ENCODE data around the gene TMEM253.

TMEM253 gene

GRCh38 chr14:21070610-21071224 lies 30.1 kb upstream of the TMEM253 start:
- DNase-seq (ENCODE audit: low read depth in 2 of 2): no peak

GRCh38 chr14:21071225-21072030 lies 29.4 kb upstream of the TMEM253 start:
- DNase-seq (ENCODE audit: low read depth in 2 of 2): peak in 1 of 2 donors; percentile 34

GRCh38 chr14:21072031-21072473 lies 28.8 kb upstream of the TMEM253 start:
- no peak for DNase-seq (ENCODE audit: low read depth in 2 of 2)

- no peak for DNase-seq (ENCODE audit: low read depth in 2 of 2)
Measured at GRCh38 chr14:21072781-21073339, 28.0 kb upstream of the TMEM253 start.

GRCh38 chr14:21073921-21074320 lies 26.9 kb upstream of the TMEM253 start:
- DNase-seq (ENCODE audit: low read depth in 2 of 2): no peak

DNA sequence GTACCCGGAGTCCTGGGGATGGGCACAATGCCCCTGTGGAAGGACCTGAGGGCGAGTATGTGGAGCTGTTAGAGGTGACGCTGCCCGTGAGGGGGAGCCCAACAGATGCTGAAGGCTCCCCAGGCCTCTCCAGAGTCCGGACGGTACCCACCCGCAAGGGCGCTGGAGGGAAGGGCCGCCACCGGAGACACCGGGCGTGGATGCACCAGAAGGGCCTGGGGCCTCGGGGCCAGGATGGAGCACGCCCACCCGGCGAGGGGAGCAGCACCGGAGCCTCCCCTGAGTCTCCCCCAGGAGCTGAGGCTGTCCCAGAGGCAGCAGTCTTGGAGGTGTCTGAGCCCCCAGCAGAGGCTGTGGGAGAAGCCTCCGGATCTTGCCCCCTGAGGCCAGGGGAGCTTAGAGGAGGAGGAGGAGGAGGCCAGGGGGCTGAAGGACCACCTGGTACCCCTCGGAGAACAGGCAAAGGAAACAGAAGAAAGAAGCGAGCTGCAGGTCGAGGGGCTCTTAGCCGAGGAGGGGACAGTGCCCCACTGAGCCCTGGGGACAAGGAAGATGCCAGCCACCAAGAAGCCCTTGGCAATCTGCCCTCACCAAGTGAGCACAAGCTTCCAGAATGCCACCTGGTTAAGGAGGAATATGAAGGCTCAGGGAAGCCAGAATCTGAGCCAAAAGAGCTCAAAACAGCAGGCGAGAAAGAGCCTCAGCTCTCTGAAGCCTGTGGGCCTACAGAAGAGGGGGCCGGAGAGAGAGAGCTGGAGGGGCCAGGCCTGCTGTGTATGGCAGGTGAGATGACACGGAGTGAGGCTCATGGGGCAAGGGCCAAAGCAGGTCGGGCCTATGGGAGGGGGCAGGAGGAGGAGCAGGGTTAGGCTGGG lies 26.2 kb upstream of the TMEM253 start:
- DNase-seq (ENCODE audit: low read depth in 2 of 2): no peak

DNA sequence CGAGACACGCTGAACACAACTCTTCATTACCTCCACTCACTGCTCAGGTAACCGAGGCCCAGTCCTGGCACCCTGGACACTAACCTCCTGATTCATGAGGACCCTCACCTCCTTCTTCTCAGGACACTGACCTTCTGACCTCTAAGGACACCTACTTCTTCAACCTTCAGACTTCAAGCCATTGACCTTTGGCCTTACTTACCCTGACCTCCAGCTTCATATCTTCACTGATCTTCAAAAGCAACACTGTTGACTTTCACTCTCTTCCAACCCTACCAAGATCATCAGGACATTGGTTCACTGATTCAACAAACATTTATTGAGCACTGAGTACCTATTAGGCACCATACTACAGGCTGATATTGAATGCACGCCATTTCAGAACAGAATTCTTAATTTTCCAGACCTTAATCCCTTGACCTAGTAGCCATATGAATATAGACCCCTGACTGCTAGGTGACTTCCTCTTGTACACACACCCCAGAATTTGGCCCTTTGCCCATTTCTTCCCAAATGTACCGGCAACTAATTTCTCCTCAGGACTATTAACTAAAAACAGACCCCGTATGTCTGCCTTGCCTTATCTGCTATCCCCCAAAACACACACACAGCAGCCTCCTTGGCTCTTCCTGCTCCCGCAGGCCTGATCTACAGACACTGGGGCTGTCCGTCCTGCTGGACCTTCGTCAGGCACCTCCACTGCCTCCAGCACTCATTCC lies 25.0 kb upstream of the TMEM253 start:
- no peak for DNase-seq (ENCODE audit: low read depth in 2 of 2)

GRCh38 chr14:21077672-21078071 lies 23.2 kb upstream of the TMEM253 start:
- no peak for DNase-seq (ENCODE audit: low read depth in 2 of 2)

GRCh38 chr14:21078287-21078686 lies 22.6 kb upstream of the TMEM253 start:
- no peak for DNase-seq (ENCODE audit: low read depth in 2 of 2)

DNA sequence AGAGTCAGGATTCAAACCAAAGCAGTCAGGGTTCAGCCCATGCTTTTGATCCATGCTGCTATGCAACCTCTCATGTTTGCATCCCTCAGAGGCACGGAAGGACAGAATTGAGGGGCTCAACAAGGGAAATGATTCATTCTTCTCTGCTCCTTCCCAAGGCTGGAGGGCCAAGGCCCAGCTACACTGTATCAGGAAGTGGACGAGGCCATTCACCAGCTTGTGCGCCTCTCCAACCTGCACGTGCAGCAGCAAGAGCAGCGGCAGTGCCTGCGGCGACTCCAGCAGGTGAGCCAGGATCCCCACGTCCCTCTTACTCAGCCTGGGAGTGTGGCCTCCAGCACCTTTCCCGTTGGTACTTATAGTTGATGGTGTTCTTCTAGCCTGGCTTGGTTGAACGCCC lies 22.1 kb upstream of the TMEM253 start:
- no peak for DNase-seq (ENCODE audit: low read depth in 2 of 2)

DNA sequence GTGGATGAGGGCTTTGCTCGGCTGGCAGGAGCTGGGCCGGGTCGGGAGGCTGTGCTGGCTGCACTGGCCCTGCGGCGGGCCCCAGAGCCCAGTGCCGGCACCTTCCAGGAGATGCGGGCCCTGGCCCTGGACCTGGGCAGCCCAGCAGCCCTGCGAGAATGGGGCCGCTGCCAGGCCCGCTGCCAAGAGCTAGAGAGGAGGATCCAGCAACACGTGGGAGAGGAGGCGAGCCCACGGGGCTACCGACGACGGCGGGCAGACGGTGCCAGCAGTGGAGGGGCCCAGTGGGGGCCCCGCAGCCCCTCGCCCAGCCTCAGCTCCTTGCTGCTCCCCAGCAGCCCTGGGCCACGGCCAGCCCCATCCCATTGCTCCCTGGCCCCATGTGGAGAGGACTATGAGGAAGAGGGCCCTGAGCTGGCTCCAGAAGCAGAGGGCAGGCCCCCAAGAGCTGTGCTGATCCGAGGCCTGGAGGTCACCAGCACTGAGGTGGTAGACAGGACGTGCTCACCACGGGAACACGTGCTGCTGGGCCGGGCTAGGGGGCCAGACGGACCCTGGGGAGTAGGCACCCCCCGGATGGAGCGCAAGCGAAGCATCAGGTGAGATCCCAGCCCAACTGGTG lies 19.2 kb upstream of the TMEM253 start:
- DNase-seq (ENCODE audit: low read depth in 2 of 2): no peak

- no peak for DNase-seq (ENCODE audit: low read depth in 2 of 2)
Measured at GRCh38 chr14:21083565-21084325, 17.1 kb upstream of the TMEM253 start.

DNA sequence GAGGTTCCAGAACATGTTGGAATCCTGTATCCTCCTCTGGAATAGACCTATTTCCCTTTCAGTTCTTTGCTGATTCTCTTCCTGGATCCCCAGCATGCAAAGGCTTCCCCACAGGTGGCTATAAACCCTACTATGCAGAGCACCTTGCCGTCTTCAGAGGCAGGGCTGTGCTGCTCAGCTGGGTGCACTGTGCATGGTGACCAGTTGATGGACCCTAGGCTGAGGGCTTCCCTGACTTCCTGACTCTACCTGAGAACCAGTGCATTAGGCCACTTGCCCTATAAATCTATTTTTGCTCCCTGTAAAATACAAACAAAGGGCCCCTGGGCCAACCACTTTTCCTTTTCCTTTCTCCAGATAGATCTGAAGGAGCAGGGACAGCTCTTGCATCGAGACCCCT lies 16.5 kb upstream of the TMEM253 start:
- no peak for DNase-seq (ENCODE audit: low read depth in 2 of 2)

GRCh38 chr14:21084998-21085853 lies 15.6 kb upstream of the TMEM253 start:
- no peak for DNase-seq (ENCODE audit: low read depth in 2 of 2)

DNA sequence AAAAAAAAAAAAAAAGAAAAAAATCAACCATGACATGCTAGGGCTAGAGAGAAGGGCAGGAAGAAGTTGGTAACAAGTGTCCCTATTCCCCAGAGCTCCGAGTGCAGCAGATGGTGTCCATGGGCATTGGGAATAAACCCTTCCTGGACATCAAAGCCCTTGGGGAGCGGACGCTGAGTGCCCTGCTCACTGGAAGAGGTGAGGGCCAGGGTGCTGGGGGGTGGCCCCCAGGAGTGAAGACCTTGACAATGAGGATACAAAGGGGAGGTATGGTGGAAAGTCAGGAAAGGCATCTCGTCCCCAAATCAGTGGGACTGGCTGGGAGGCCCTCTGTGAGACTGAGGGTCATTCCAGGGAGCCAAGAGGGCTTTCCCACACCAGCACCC lies 14.0 kb upstream of the TMEM253 start:
- DNase-seq (ENCODE audit: low read depth in 2 of 2): no peak

DNA sequence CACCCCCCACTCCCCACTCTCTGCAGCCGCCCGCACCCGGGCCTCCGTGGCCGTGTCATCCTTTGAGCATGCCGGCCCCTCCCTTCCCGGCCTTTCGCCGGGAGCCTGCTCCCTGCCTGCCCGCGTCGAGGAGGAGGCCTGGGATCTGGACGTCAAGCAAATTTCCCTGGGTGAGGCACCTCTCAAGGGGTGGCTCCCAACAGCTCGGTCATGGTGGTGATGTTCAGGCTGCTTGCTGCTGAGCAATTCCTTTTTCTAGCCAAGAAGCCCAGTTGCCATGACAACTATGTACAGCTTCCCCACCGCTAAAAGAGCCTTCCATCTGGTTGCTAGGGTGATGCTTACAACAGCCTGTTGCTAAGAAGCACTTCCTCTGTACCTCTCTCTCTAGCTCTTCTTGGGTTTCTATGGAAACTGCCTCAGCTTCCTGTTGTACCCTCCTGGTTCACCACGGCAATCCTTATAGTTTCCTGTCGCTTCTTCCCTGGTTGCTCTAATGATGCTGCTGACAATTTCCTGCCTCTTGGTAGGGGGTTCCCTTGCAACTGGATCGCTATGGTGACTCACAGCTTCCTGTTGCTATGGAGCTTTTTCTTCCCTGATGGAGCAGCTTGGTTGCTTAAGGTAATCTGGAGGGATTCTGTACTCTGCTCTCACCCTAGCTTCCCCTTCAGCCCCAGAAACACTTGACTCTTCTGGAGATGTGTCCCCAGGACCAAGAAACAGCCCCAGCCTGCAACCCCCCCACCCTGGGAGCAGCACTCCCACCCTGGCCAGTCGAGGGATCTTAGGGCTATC lies 13.4 kb upstream of the TMEM253 start:
- DNase-seq (ENCODE audit: low read depth in 2 of 2): no peak

GRCh38 chr14:21088687-21089086 lies 12.2 kb upstream of the TMEM253 start:
- DNase-seq (ENCODE audit: low read depth in 2 of 2): no peak

DNA sequence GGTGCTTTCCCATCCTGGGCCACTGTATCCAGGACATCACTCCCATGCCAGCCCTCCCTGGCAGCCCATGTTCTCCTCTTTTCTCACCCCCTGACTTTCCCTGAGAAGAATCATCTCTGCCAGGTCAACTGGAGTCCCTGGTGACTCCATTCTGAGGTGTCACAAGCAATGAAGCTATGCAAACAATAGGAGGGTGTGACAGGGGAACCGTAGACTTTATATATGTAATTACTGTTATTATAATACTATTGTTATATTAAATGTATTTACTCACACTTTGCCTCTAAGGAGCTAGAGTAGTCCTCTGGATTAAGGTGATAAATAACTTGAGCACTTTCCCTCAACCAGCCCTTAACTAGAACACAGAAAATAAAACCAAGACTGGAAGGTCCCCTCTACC lies 11.6 kb upstream of the TMEM253 start:
- no peak for DNase-seq (ENCODE audit: low read depth in 2 of 2)

DNA sequence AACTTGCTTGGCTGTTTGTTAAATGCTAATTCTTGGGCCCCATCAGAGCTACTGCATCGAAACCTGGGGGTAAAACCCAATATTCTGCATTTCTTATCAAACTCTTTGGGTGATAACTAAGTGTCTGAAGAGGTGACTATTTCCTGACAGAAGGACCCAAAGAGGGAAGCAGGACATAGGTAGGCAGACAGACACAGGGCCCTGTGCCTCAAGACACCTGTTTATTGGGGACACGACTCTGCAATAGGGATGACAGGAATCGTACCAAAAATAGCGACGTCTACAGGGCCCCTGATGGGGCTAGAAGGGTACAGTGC lies 11.0 kb upstream of the TMEM253 start:
- DNase-seq (ENCODE audit: low read depth in 2 of 2): no peak

Measured in stimulated activated CD4-positive, alpha-beta T cell treated with anti-CD3 and anti-CD28 coated beads, Interleukin-1b, Interleukin-23, amount 100 ng/mL, for 4 hours (primary cell).